ENCODE results near the gene GAB2. TPM values are rescaled to one million over a fixed set of nuclear protein-coding genes. Genes with fewer than 3 reads are reported as not detected.
"Not testable (repeated sequence)": the region's sequence is repeated elsewhere in the genome, so short reads cannot be mapped to it uniquely, and the experiment has no call there.

GAB2 gene
- total RNA-seq, 1 donor from 2014 or later = 14.9 TPM

- DNase-seq = no peak
Measured at GRCh38 chr11:78223320-78223954, 194.2 kb downstream of the GAB2 start.

GRCh38 chr11:78222726-78223125, 194.9 kb downstream of the GAB2 start:
- ATAC-seq (ENCODE audit: poor library complexity); DNase-seq; intact Hi-C loops (cut with DNase I): not testable (repeated sequence)

More at GRCh38 chr11:78223320-78223954, 194.2 kb downstream of the GAB2 start:
- intact Hi-C loops (cut with DNase I) = no loop called here
- no peak for ATAC-seq (ENCODE audit: poor library complexity)

GRCh38 chr11:78221396-78222315, 196.0 kb downstream of the GAB2 start:
- intact Hi-C loops (cut with DNase I) = no loop called here
- ATAC-seq (ENCODE audit: poor library complexity) (no peak), DNase-seq (no peak)

- intact Hi-C loops (cut with DNase I) = no loop called here
- DNase-seq (no peak), ATAC-seq (ENCODE audit: poor library complexity) (no peak)
Measured at GRCh38 chr11:78220218-78221157, 197.1 kb downstream of the GAB2 start.

GRCh38 chr11:78219493-78220217, 198.0 kb downstream of the GAB2 start:
- ATAC-seq (ENCODE audit: poor library complexity) (no peak), DNase-seq (no peak)
- intact Hi-C loops (cut with DNase I) = no loop called here

GRCh38 chr11:78218707-78219492, 198.7 kb downstream of the GAB2 start:
- ATAC-seq (ENCODE audit: poor library complexity) (no peak), DNase-seq (no peak)
- intact Hi-C loops (cut with DNase I) = no loop called here

- ATAC-seq (ENCODE audit: poor library complexity) (no peak), DNase-seq (no peak)
- intact Hi-C loops (cut with DNase I) = no loop called here
Measured at GRCh38 chr11:78217650-78218541, 199.7 kb downstream of the GAB2 start.

- intact Hi-C loops (cut with DNase I) = no loop called here
- ATAC-seq (ENCODE audit: poor library complexity) (no peak), DNase-seq (no peak)
Measured at GRCh38 chr11:78216571-78217287, 200.9 kb downstream of the GAB2 start.

GRCh38 chr11:78216021-78216420, 201.6 kb downstream of the GAB2 start:
- intact Hi-C loops (cut with DNase I) = no loop called here
- DNase-seq (no peak), ATAC-seq (ENCODE audit: poor library complexity) (no peak)

- intact Hi-C loops (cut with DNase I) = no loop called here
- ATAC-seq (ENCODE audit: poor library complexity) (no peak), DNase-seq (no peak)
Measured at GRCh38 chr11:78214331-78215194, 203.1 kb downstream of the GAB2 start.

- intact Hi-C loops (cut with DNase I) = no loop called here
- ATAC-seq (ENCODE audit: poor library complexity) = no peak
- no peak for DNase-seq
Measured at GRCh38 chr11:78213526-78214330, 203.9 kb downstream of the GAB2 start.

- intact Hi-C loops (cut with DNase I) = no loop called here
- DNase-seq (no peak), ATAC-seq (ENCODE audit: poor library complexity) (peak; percentile 19)
Measured at GRCh38 chr11:78212586-78213371, 204.8 kb downstream of the GAB2 start.

GRCh38 chr11:78211565-78211964, 206.1 kb downstream of the GAB2 start:
- DNase-seq = no peak
- intact Hi-C loops (cut with DNase I) = no loop called here
- no peak for ATAC-seq (ENCODE audit: poor library complexity)

Data from Right ventricle myocardium superior (tissue), 1 donor.